T1000 (cell line): Measurements from ENCODE around the gene CFAP99.

Experiments used
- DNase-seq: peaks from one replicate; lab custom pipeline; 2025; ENCODE audit warnings: mixed read lengths; lab: John Stamatoyannopoulos, UW

The CFAP99 gene

GRCh38 chr4:2468456-2469191, 49.9 kb downstream of the CFAP99 start, which contains the start of gene RNF4:
RNF4 (plus strand) TSS chr4:2469106; CDS start chr4:2490494, 21,388 bp downstream.
- DNase-seq: peak; percentile 89

- no peak for DNase-seq
Observed at GRCh38 chr4:2469192-2469984, 50.6 kb downstream of the CFAP99 start.

GRCh38 chr4:2470791-2471190, 52.0 kb downstream of the CFAP99 start:
- DNase-seq: no peak

- no peak for DNase-seq
Observed at GRCh38 chr4:2472187-2472586, 53.4 kb downstream of the CFAP99 start.

- no peak for DNase-seq
Observed at GRCh38 chr4:2478229-2478628, 59.5 kb downstream of the CFAP99 start.

- DNase-seq: no peak
Observed at GRCh38 chr4:2480649-2481048, 61.9 kb downstream of the CFAP99 start.

GRCh38 chr4:2482192-2482591, 63.4 kb downstream of the CFAP99 start:
- no peak for DNase-seq

- no peak for DNase-seq
Observed at GRCh38 chr4:2482693-2483092, 63.9 kb downstream of the CFAP99 start.

GRCh38 chr4:2483237-2483636, 64.5 kb downstream of the CFAP99 start:
- DNase-seq: no peak

GRCh38 chr4:2484185-2484584, 65.4 kb downstream of the CFAP99 start:
- DNase-seq: no peak

GRCh38 chr4:2484993-2485392, 66.2 kb downstream of the CFAP99 start:
- DNase-seq: no peak

- no peak for DNase-seq
Observed at GRCh38 chr4:2485956-2486355, 67.2 kb downstream of the CFAP99 start.

- DNase-seq: no peak
Observed at GRCh38 chr4:2486981-2487380, 68.2 kb downstream of the CFAP99 start.

GRCh38 chr4:2487632-2488031, 68.9 kb downstream of the CFAP99 start:
- DNase-seq: no peak

GRCh38 chr4:2489081-2489805, 70.5 kb downstream of the CFAP99 start:
- no peak for DNase-seq

- no peak for DNase-seq
Observed at GRCh38 chr4:2489841-2490552, 71.2 kb downstream of the CFAP99 start.

GRCh38 chr4:2492970-2493369, 74.2 kb downstream of the CFAP99 start:
- no peak for DNase-seq

GRCh38 chr4:2494992-2495391, 76.2 kb downstream of the CFAP99 start:
- no peak for DNase-seq

- no peak for DNase-seq
Observed at GRCh38 chr4:2497324-2497723, 78.6 kb downstream of the CFAP99 start.

GRCh38 chr4:2497931-2498330, 79.2 kb downstream of the CFAP99 start:
- no peak for DNase-seq

GRCh38 chr4:2500547-2500946, 81.8 kb downstream of the CFAP99 start:
- DNase-seq: no peak

GRCh38 chr4:2501034-2501594, 82.4 kb downstream of the CFAP99 start:
- DNase-seq: no peak
